ENCODE results near the gene LRRC3C.
"Not testable (repeated sequence)": the region's sequence is repeated elsewhere in the genome, so short reads cannot be mapped to it uniquely, and the experiment has no call there.

The LRRC3C gene

GRCh38 chr17:39946551-39947330 lies 19.2 kb downstream of the LRRC3C start:
- no peaks in the 10 kb centered on the region for H3K27me3 ChIP-seq (replicated peaks; ENCODE audit: control insufficient read depth, insufficient read depth, low read length, poor library complexity, severe bottlenecking)
- H3K27ac ChIP-seq (ENCODE audit: insufficient read depth, low read length, poor library complexity, severe bottlenecking) = no peak overlapping the region
- no peaks in the 10 kb centered on the region for H3K9me3 ChIP-seq (ENCODE audit: control insufficient read depth, low read length)
- no peak overlapping the region for H3K4me3 ChIP-seq (ENCODE audit: insufficient read depth, low read depth, low read length, poor library complexity, severe bottlenecking)
- H3K4me1 ChIP-seq (ENCODE audit: control insufficient read depth, insufficient read depth, low read length, poor library complexity, severe bottlenecking) = no peaks in the 10 kb centered on the region
- DNase-seq = no peak
- no peaks in the 10 kb centered on the region for H3K36me3 ChIP-seq (ENCODE audit: control insufficient read depth, insufficient read depth, low read length)

- H3K27ac ChIP-seq (ENCODE audit: insufficient read depth, low read length, poor library complexity, severe bottlenecking); H3K4me1 ChIP-seq (ENCODE audit: control insufficient read depth, insufficient read depth, low read length, poor library complexity, severe bottlenecking); DNase-seq; H3K36me3 ChIP-seq (ENCODE audit: control insufficient read depth, insufficient read depth, low read length); H3K27me3 ChIP-seq (replicated peaks; ENCODE audit: control insufficient read depth, insufficient read depth, low read length, poor library complexity, severe bottlenecking); H3K9me3 ChIP-seq (ENCODE audit: control insufficient read depth, low read length); H3K4me3 ChIP-seq (ENCODE audit: insufficient read depth, low read depth, low read length, poor library complexity, severe bottlenecking): not testable (repeated sequence)
Measured at GRCh38 chr17:39948489-39948828, 20.9 kb downstream of the LRRC3C start.

- H3K9me3 ChIP-seq (ENCODE audit: control insufficient read depth, low read length) = no peaks in the 10 kb centered on the region
- peaks cover 6% of the 10 kb centered on the region for H3K4me1 ChIP-seq (ENCODE audit: control insufficient read depth, insufficient read depth, low read length, poor library complexity, severe bottlenecking)
- no peak for DNase-seq
- no peaks in the 10 kb centered on the region for H3K27me3 ChIP-seq (replicated peaks; ENCODE audit: control insufficient read depth, insufficient read depth, low read length, poor library complexity, severe bottlenecking)
- no peak overlapping the region for H3K4me3 ChIP-seq (ENCODE audit: insufficient read depth, low read depth, low read length, poor library complexity, severe bottlenecking)
- H3K36me3 ChIP-seq (ENCODE audit: control insufficient read depth, insufficient read depth, low read length) = no peaks in the 10 kb centered on the region
- H3K27ac ChIP-seq (ENCODE audit: insufficient read depth, low read length, poor library complexity, severe bottlenecking) = no peak overlapping the region
Measured at GRCh38 chr17:39949028-39949427, 21.5 kb downstream of the LRRC3C start.

- Histone ChIP-seq H3K4me1 (ENCODE audit: control insufficient read depth, insufficient read depth, low read length, poor library complexity, severe bottlenecking) (peaks cover 6% of the 10 kb centered on the region), H3K9me3 (ENCODE audit: control insufficient read depth, low read length) (no peaks in the 10 kb centered on the region), H3K27ac (ENCODE audit: insufficient read depth, low read length, poor library complexity, severe bottlenecking) (no peak overlapping the region), H3K4me3 (ENCODE audit: insufficient read depth, low read depth, low read length, poor library complexity, severe bottlenecking) (no peak overlapping the region), H3K36me3 (ENCODE audit: control insufficient read depth, insufficient read depth, low read length) (no peaks in the 10 kb centered on the region), H3K27me3 (replicated peaks; ENCODE audit: control insufficient read depth, insufficient read depth, low read length, poor library complexity, severe bottlenecking) (no peaks in the 10 kb centered on the region)
- DNase-seq = no peak
Measured at GRCh38 chr17:39950871-39951348, 23.4 kb downstream of the LRRC3C start.

- DNase-seq = no peak
- Histone ChIP-seq H3K9me3 (ENCODE audit: control insufficient read depth, low read length) (no peaks in the 10 kb centered on the region), H3K4me3 (ENCODE audit: insufficient read depth, low read depth, low read length, poor library complexity, severe bottlenecking) (peak overlapping the region; percentile 49), H3K27ac (ENCODE audit: insufficient read depth, low read length, poor library complexity, severe bottlenecking) (peak overlapping the region; percentile 42), H3K4me1 (ENCODE audit: control insufficient read depth, insufficient read depth, low read length, poor library complexity, severe bottlenecking) (peaks cover 6% of the 10 kb centered on the region), H3K36me3 (ENCODE audit: control insufficient read depth, insufficient read depth, low read length) (no peaks in the 10 kb centered on the region), H3K27me3 (replicated peaks; ENCODE audit: control insufficient read depth, insufficient read depth, low read length, poor library complexity, severe bottlenecking) (no peaks in the 10 kb centered on the region)
Measured at GRCh38 chr17:39951924-39952679, 24.6 kb downstream of the LRRC3C start.

DNA sequence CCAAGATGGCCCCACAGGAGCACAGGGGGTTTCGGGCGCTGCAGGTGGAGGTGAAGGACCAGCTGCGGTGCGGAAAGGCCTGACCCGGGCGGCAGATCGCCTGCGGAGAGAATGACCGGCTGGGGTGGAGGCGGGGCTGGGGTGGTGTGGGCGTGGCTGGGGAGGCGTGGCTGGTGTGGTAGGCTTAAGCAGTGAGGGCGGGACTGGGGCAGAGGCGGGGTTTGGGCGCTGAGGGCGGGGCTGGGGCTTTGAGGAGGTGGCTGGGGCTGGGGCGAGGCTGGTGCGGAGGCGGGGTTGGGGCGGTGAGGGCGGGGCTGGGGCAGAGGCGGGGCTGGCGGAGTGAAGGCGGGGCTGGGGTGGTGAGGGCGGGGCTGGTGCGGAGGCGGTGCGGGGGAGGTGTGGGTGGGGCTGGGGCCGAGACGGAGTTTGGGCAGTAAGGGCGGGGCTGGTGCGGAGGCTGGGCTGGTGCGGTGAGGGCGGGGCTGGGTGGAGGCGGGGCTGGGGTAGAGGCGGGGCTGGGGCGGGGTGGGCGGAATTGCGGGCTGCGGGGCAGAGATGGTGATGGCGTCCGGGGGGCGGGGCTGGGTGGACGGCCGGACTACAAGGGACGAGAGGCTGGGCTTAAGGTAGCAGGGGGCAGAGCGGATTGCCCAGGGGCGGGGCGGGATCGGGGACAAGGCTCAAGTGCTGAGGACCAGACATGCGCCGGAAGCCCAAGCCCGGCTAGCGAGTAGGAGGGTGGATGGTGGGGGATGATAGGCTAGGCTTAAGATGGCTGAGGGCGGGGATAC lies 25.3 kb downstream of the LRRC3C start:
- Histone ChIP-seq H3K36me3 (ENCODE audit: control insufficient read depth, insufficient read depth, low read length) (no peaks in the 10 kb centered on the region), H3K27me3 (replicated peaks; ENCODE audit: control insufficient read depth, insufficient read depth, low read length, poor library complexity, severe bottlenecking) (no peaks in the 10 kb centered on the region), H3K4me3 (ENCODE audit: insufficient read depth, low read depth, low read length, poor library complexity, severe bottlenecking) (peak overlapping the region; percentile 52), H3K9me3 (ENCODE audit: control insufficient read depth, low read length) (no peaks in the 10 kb centered on the region), H3K4me1 (ENCODE audit: control insufficient read depth, insufficient read depth, low read length, poor library complexity, severe bottlenecking) (peaks cover 6% of the 10 kb centered on the region), H3K27ac (ENCODE audit: insufficient read depth, low read length, poor library complexity, severe bottlenecking) (peak overlapping the region; percentile 62)
- peak; percentile 92 to 98 (median 95) for DNase-seq

- Histone ChIP-seq H3K36me3 (ENCODE audit: control insufficient read depth, insufficient read depth, low read length) (no peaks in the 10 kb centered on the region), H3K27me3 (replicated peaks; ENCODE audit: control insufficient read depth, insufficient read depth, low read length, poor library complexity, severe bottlenecking) (no peaks in the 10 kb centered on the region), H3K4me1 (ENCODE audit: control insufficient read depth, insufficient read depth, low read length, poor library complexity, severe bottlenecking) (peaks cover 6% of the 10 kb centered on the region), H3K27ac (ENCODE audit: insufficient read depth, low read length, poor library complexity, severe bottlenecking) (peak overlapping the region; percentile 62), H3K4me3 (ENCODE audit: insufficient read depth, low read depth, low read length, poor library complexity, severe bottlenecking) (peak overlapping the region; percentile 52), H3K9me3 (ENCODE audit: control insufficient read depth, low read length) (no peaks in the 10 kb centered on the region)
- no peak for DNase-seq
Measured at GRCh38 chr17:39953471-39953888, 25.9 kb downstream of the LRRC3C start.

- H3K36me3 ChIP-seq (ENCODE audit: control insufficient read depth, insufficient read depth, low read length) = no peaks in the 10 kb centered on the region
- H3K9me3 ChIP-seq (ENCODE audit: control insufficient read depth, low read length) = no peaks in the 10 kb centered on the region
- no peaks in the 10 kb centered on the region for H3K27me3 ChIP-seq (replicated peaks; ENCODE audit: control insufficient read depth, insufficient read depth, low read length, poor library complexity, severe bottlenecking)
- H3K27ac ChIP-seq (ENCODE audit: insufficient read depth, low read length, poor library complexity, severe bottlenecking) = no peak overlapping the region
- no peak for DNase-seq
- H3K4me3 ChIP-seq (ENCODE audit: insufficient read depth, low read depth, low read length, poor library complexity, severe bottlenecking) = no peak overlapping the region
- peaks cover 6% of the 10 kb centered on the region for H3K4me1 ChIP-seq (ENCODE audit: control insufficient read depth, insufficient read depth, low read length, poor library complexity, severe bottlenecking)
Measured at GRCh38 chr17:39954876-39955275, 27.3 kb downstream of the LRRC3C start.

DNA sequence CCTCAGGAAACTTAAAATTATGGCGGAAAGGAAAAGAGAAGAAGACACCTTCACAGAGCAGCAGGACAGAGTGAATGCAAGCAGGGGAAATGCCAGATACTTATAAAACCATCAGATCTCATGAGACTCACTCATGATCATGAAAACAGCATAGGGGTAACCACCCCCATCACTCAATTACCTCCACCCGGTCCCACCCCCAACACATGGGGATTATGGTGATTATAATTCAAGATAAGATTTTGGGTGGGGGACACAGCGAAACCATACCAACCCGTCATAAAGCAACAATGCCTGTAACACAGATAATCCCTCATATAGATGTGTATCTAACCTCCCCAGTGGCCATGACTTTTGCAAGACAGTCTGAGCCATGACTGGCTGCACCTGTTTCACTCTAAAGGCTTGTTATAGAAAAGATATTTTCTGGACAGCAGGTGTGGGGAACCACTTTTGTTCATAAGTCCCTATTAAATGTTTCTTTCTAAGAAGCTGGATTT lies 28.2 kb downstream of the LRRC3C start:
- Histone ChIP-seq H3K27ac (ENCODE audit: insufficient read depth, low read length, poor library complexity, severe bottlenecking) (no peak overlapping the region), H3K27me3 (replicated peaks; ENCODE audit: control insufficient read depth, insufficient read depth, low read length, poor library complexity, severe bottlenecking) (no peaks in the 10 kb centered on the region), H3K4me3 (ENCODE audit: insufficient read depth, low read depth, low read length, poor library complexity, severe bottlenecking) (no peak overlapping the region), H3K9me3 (ENCODE audit: control insufficient read depth, low read length) (no peaks in the 10 kb centered on the region), H3K36me3 (ENCODE audit: control insufficient read depth, insufficient read depth, low read length) (no peaks in the 10 kb centered on the region), H3K4me1 (ENCODE audit: control insufficient read depth, insufficient read depth, low read length, poor library complexity, severe bottlenecking) (peaks cover 6% of the 10 kb centered on the region)
- no peak for DNase-seq
